ENCODE data around the gene SHISA2. TPM values are rescaled to one million over a fixed set of nuclear protein-coding genes. Genes with fewer than 3 reads are reported as not detected.
"Not testable (repeated sequence)": the region's sequence is repeated elsewhere in the genome, so short reads cannot be mapped to it uniquely, and the experiment has no call there.

SHISA2 gene
- total RNA-seq, 4 donors from 2014 or later: 1.6 to 8.9 (median 2.4) TPM

DNA sequence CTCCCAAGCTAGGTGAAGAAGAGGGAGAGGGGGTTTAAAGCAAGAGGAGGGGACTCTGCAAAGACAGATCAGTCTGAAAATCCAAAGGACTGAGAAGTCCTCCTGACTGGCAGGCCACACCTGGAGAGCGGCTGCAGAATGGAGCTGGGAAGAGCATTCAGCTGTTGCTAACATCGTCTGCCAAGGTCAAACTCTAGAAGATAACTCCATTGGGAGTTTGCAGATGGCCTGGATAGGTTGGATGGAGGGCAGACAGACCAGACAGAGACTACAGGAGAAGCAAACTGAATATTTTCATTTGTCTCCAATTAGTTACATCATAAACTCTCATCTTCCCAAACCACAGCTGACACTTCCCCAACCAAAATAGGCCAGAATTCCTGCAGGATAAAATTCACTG, 19.9 kb upstream of the SHISA2 start:
- Histone ChIP-seq H3K4me1 (no peaks in the 10 kb centered on the region), H3K27me3 (peaks cover 18% of the 10 kb centered on the region), H3K27ac (no peak overlapping the region), H3K4me3 (no peak overlapping the region), H3K9me3 (no peaks in the 10 kb centered on the region), H3K36me3 (no peaks in the 10 kb centered on the region)
- no peak for TF ChIP-seq POLR2AphosphoS5 (IDR thresholded peaks at IDR 0.05)
- TF ChIP-seq POLR2A (IDR thresholded peaks at IDR 0.05): no peak
- TF ChIP-seq, protein P1, sequence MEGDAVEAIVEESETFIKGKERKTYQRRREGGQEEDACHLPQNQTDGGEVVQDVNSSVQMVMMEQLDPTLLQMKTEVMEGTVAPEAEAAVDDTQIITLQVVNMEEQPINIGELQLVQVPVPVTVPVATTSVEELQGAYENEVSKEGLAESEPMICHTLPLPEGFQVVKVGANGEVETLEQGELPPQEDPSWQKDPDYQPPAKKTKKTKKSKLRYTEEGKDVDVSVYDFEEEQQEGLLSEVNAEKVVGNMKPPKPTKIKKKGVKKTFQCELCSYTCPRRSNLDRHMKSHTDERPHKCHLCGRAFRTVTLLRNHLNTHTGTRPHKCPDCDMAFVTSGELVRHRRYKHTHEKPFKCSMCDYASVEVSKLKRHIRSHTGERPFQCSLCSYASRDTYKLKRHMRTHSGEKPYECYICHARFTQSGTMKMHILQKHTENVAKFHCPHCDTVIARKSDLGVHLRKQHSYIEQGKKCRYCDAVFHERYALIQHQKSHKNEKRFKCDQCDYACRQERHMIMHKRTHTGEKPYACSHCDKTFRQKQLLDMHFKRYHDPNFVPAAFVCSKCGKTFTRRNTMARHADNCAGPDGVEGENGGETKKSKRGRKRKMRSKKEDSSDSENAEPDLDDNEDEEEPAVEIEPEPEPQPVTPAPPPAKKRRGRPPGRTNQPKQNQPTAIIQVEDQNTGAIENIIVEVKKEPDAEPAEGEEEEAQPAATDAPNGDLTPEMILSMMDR (IDR thresholded peaks at IDR 0.05): no peak
- TF ChIP-seq EP300 (IDR thresholded peaks at IDR 0.05): no peak
- DNase-seq (ENCODE audit: low spot score in 2 of 2): no peak
- WGBS: 74% methylated on average over 2 of the region's 2 CpGs

DNA sequence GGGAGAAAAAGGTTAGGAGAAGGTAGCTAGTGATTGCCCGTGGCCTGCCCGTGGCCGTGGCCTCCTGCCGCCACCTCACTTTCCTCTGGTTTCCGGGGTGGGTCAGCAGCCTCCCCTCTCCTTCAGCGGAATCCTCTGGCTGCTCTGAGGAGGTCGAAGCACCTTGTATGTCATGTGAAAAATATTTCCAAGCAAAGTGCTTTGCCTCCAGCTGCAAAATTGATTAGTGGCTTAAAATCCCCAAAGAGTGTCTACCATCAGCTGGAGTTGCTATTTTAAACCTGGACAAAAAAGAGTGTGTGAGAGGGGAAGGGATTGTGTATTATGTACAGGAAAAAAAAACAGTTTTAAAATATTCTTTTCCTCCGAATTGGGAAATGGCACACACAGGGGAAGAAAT, 17.8 kb upstream of the SHISA2 start:
- H3K9me3 ChIP-seq; H3K4me1 ChIP-seq; H3K27ac ChIP-seq; DNase-seq (ENCODE audit: low spot score in 2 of 2); H3K27me3 ChIP-seq; H3K36me3 ChIP-seq; H3K4me3 ChIP-seq: not testable (repeated sequence)
- 73% methylated on average over 8 of the region's 8 CpGs for WGBS

DNA sequence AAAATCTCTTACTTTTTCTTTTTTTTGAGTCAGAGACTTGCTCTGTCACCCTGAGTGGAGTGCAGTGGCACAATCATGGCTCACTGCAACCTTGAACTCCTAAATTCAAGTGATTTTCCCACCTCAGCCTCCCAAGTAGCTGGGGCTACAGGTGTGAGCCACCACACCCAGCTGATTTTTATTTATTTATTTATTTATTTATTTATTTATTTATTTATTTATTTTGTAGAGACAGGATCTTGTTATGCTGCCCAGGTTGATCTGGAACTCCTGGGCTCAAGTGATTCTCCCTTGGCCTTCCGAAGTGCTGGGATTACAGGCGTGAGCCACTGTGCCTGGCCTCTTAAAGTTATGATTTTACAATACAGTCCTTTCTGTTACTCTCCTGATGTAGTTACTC, 16.6 kb upstream of the SHISA2 start:
- not testable (repeated sequence) for H3K4me1 ChIP-seq; H3K4me3 ChIP-seq; H3K27me3 ChIP-seq; DNase-seq (ENCODE audit: low spot score in 2 of 2); H3K9me3 ChIP-seq; H3K36me3 ChIP-seq; H3K27ac ChIP-seq
- 94% methylated on average over 2 of the region's 2 CpGs for WGBS

DNA sequence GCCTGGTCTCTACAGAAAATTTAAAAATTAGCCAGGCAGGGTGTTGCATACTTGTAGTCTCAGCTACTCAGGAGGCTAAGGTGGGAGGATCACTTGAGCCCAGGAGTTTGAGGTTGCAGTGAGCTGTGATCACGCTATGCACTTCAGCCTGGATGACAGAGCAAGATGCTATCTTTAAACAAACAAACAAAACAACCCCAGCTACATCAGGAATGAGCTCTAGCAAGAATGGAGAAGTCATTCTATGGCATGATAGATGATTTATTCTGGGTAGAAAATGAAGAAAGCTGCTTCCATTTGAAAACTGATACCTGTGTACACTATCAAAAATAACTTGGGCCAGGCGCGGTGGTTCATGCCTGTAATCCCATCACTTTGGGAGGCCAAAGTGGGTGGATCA, 15.8 kb upstream of the SHISA2 start:
- Histone ChIP-seq H3K36me3 (no peaks in the 10 kb centered on the region), H3K27ac (no peak overlapping the region), H3K4me3 (no peak overlapping the region), H3K9me3 (no peaks in the 10 kb centered on the region), H3K27me3 (no peaks in the 10 kb centered on the region), H3K4me1 (no peaks in the 10 kb centered on the region)
- no peak for DNase-seq (ENCODE audit: low spot score in 2 of 2)
- 93% methylated on average over 3 of the region's 3 CpGs for WGBS
- TF ChIP-seq EP300 (IDR thresholded peaks at IDR 0.05) (no peak), POLR2A (IDR thresholded peaks at IDR 0.05) (no peak), POLR2AphosphoS5 (IDR thresholded peaks at IDR 0.05) (no peak)
- TF ChIP-seq, protein P1 (IDR thresholded peaks at IDR 0.05): no peak

DNA sequence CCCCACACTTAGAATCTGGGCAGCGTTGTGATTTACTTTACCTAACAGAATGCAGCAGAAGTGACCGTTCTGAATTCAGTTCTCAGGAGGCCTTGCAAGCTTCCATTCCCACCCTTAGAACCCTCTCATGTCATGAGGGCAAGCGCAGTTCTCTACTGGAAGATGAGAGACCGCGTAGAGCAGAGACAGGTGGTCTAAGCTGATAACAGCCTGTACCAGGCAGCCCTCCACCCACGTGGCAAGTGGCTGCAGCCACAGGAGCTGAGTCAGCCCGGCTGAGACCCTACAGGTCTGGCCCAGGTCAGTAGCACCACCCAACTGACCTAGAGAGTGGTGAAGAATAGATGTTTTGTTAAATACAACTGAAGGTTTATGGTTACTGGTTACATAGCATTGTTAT, 14.7 kb upstream of the SHISA2 start:
- not testable (repeated sequence) for DNase-seq (ENCODE audit: low spot score in 2 of 2); H3K36me3 ChIP-seq; H3K27ac ChIP-seq; H3K9me3 ChIP-seq; H3K4me3 ChIP-seq; H3K4me1 ChIP-seq; H3K27me3 ChIP-seq
- 74% methylated on average over 7 of the region's 7 CpGs for WGBS

DNA sequence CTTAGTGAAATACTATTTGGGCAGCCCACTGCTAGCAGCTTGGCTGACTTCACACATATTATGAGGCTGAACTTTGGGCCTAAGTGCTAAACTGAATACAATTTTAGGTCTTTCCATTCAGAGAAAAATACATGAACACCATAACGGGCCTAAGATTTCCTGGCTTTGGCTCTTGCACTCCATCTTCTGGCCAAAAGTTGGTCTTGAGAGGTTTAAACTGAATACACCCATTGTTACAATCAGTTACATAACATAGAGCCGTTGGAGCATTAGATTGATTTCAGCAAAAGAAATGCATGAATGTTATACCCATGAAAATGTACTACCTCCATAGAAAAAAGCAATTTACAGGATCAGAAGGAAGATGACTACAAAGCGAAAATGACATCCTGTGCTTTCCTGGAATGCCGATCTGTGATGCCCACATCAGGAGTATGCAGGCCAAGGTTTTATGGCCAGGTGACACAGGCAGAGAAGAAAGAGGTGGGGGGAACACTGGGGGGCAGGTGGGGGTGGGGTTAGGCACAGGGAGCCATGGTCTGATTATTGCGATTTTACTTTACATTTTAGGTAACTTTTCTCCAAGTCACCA, 11.1 kb upstream of the SHISA2 start:
- Histone ChIP-seq H3K27ac (no peak overlapping the region), H3K4me1 (no peaks in the 10 kb centered on the region), H3K36me3 (no peaks in the 10 kb centered on the region), H3K4me3 (no peak overlapping the region), H3K27me3 (peaks cover 4% of the 10 kb centered on the region), H3K9me3 (no peaks in the 10 kb centered on the region)
- WGBS: 59% methylated on average over 5 of the region's 5 CpGs
- DNase-seq (ENCODE audit: low spot score in 2 of 2): no peak
- TF ChIP-seq, protein P1 (IDR thresholded peaks at IDR 0.05): peak in 1 of 2 donors; percentile 56
- no peak for TF ChIP-seq POLR2A (IDR thresholded peaks at IDR 0.05)

DNA sequence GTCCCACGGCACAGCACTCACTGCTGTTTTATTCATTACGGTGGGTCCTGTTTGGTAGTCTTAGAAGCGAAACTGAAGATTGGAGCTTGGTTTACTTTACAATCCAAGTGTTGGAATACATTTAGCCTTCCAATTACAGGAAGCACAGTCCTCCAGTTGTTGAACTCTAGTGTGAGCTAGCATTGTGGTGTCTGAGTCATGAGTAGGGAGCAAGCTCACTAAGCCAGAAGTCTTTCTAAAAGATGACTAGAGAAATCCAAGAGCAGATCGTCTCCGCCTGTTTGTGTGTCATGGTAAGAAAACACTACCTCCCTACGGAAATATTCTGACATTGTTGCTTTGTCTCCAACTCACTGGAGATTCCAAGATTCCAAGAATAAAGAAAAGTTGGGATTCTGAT, 10.1 kb upstream of the SHISA2 start:
- WGBS: 76% methylated on average over 6 of the region's 6 CpGs

More for the DNA sequence above, 10.1 kb upstream of the SHISA2 start:
- H3K27me3 ChIP-seq: peaks cover 6% of the 10 kb centered on the region
- H3K4me3 ChIP-seq: no peak overlapping the region
- no peak for DNase-seq (ENCODE audit: low spot score in 2 of 2)
- H3K36me3 ChIP-seq: no peaks in the 10 kb centered on the region
- H3K27ac ChIP-seq: no peak overlapping the region
- no peaks in the 10 kb centered on the region for H3K9me3 ChIP-seq
- no peaks in the 10 kb centered on the region for H3K4me1 ChIP-seq
- TF ChIP-seq EP300 (IDR thresholded peaks at IDR 0.05): no peak
- TF ChIP-seq, protein P1 (IDR thresholded peaks at IDR 0.05): no peak
- TF ChIP-seq POLR2A (IDR thresholded peaks at IDR 0.05): no peak
- TF ChIP-seq POLR2AphosphoS5 (IDR thresholded peaks at IDR 0.05): no peak

Measured in suprapubic skin (tissue), 4 donors.